ENCODE measurements around the gene ADI1. TPM values are rescaled to one million over a fixed set of nuclear protein-coding genes. Genes with fewer than 3 reads are reported as not detected.
A peak's percentile ranks its signal among the peaks of the same experiment; 100 is the strongest.

Gene ADI1, protein sequence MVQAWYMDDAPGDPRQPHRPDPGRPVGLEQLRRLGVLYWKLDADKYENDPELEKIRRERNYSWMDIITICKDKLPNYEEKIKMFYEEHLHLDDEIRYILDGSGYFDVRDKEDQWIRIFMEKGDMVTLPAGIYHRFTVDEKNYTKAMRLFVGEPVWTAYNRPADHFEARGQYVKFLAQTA
- 297 TPM for total RNA-seq

DNA sequence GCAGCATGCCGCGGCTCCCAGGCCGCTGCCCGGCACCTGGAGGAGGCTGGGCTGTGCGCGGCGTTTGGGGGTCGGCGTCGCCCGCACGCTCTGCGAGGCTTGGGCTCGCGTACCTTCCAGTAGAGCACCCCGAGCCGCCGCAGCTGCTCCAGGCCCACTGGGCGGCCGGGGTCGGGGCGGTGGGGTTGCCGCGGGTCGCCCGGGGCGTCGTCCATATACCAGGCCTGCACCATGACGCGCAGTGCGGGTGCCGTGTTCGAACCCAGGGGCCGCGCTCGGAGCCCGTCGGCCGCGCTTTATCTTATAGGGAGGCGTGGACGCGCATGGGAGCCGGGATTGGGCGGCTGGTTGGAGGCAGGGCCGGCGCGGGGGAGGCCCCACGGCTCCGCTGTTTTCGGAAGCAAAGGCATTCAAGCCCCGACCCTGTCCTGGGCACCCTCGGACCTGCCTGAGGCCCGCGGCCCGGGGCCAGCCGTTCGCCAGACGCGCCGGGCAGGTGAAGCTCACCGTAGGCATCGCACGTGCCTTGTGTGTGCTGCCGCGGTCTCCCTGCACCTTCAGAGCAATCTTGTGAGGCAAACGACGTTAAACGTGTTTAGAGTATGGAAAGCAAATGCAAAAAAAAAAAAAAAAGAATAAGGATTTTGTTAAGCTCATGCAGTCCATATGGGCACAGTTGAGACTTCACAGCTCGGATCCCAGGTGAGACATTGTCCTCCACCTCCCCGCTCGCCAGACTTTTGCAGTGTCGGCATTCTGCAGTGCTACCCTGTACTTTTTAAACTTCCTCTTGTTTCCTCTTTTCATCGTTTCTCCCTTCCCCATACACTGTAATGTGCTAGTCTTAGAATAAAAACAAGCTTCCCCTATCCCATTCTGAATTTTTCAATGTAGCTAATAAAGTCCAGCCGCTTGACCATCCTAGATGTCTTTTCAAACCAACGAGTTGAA lies at the start of gene ADI1:
ADI1 (minus strand) TSS at position 277 of the 951 bp plus-strand sequence; CDS start at position 233, 44 bp downstream.
- DNase-seq (ENCODE audit: low spot score) (peak; percentile 95), ATAC-seq (peak; percentile 82)

- ATAC-seq, result no peak
- DNase-seq (ENCODE audit: low spot score), result no peak
Observed at GRCh38 chr2:3566806-3567205, 47.5 kb upstream of the ADI1 start.

DNA sequence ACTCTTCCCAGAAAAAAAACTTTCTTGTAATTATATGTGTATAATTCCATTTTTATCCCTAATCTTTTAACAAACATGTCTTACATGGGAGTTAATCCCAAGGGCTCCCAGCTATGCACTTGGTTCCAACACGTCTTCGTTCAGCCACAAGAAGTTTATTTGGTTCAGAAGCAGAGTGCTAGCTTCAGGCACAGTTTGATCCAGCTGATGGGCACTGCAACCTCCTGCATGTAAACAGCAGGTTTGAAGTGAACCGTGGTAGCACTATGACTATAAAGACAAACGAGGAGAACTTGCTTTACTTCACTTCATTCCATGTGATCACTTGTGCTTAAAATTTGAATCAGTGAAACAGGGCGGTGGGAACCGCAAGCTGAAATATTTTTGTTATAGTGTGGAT lies 45.8 kb upstream of the ADI1 start:
- no peak for ATAC-seq
- no peak for DNase-seq (ENCODE audit: low spot score)

DNA sequence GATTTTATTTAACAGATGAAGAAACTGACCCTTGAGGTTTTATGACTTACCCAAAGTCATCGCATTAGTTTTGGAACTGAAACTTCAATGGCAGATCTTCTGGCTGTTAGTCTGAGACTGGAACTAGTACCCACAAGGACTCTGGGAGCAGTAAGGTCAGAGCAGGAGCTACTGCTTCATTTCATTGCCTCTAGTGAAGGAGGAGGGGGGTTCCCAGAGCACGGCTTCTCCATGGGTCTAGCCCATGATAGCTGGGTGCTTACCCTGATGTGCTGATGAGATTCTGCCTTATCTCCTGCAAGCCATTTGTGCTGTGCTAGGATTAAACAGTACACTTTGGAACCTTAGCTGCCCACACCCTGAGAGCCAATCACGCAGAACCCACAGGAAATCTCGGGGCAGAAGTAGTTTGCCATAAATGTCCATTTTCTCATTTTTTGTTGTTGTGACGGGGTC lies 44.2 kb upstream of the ADI1 start:
- no peak for ATAC-seq

DNA sequence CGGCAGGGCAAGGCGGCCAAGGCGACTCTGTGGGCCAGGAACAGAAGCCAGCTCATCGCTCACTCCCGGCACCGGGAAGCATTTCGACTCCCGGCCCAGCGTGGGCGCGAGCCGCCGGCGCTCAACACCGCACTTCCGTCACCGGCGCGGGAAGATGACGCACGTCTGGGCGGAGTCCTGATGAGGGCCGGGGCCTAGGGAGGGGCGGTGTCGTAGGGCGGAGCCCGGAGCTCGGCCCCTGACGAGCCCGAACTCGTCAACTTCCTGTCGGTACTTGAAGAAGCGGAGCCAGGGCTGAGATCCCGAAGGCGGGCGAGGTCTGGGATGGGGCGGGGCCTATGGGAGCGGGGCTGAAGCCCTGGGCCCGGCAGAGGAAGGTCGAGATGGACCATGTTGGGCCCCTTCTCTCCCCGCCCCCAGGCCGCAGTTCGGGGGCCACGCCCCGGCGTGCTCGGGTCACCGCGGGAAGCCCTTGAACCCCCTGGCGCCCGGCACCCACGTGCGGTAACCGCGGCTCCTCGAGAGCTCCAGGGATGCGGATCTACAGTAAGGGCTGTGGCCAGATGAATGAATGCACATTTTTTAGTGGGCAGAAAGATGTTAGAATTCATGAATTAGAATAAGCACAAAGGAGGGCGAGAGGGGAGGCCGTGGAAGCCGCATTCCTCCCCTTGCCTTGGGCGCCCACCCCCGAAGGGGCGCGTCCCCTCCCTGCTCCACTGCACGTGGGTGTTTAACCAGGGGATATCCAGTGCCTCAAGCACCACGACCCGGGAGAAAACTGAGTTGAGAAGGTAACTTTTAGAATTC lies 39.1 kb upstream of the ADI1 start, which contains the start of gene RNASEH1:
RNASEH1 (minus strand) TSS at position 129 of the 810 bp plus-strand sequence; CDS start at position 56, 73 bp downstream.
- DNase-seq (ENCODE audit: low spot score) (peak; percentile 99), ATAC-seq (peak; percentile 99)

More for the DNA sequence above, 44.2 kb upstream of the ADI1 start:
- DNase-seq (ENCODE audit: low spot score), result no peak

- DNase-seq (ENCODE audit: low spot score) (no peak), ATAC-seq (peak; percentile 23)
Observed at GRCh38 chr2:3557639-3558204, 38.4 kb upstream of the ADI1 start.

DNA sequence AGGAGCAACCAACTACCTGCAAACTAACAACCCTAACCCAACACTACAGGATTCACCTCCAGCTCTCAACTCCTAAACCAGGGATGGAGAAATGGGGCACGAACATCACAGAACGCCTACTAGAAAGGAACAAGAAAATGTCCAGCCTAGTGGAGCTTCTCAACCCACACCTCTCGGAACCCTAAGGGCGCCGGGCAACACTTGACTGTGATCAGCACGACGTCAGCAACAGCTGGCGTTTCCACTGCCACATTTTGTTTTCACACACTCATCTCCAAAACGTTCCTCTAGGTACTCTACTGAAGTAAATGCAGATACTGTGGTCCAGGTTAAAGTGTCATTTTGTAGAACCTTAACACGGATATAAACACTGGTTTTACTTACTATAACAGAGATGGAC lies 34.6 kb upstream of the ADI1 start:
- DNase-seq (ENCODE audit: low spot score) (no peak), ATAC-seq (no peak)

GRCh38 chr2:3547915-3548314 lies 28.6 kb upstream of the ADI1 start:
- DNase-seq (ENCODE audit: low spot score), result no peak
- no peak for ATAC-seq

DNA sequence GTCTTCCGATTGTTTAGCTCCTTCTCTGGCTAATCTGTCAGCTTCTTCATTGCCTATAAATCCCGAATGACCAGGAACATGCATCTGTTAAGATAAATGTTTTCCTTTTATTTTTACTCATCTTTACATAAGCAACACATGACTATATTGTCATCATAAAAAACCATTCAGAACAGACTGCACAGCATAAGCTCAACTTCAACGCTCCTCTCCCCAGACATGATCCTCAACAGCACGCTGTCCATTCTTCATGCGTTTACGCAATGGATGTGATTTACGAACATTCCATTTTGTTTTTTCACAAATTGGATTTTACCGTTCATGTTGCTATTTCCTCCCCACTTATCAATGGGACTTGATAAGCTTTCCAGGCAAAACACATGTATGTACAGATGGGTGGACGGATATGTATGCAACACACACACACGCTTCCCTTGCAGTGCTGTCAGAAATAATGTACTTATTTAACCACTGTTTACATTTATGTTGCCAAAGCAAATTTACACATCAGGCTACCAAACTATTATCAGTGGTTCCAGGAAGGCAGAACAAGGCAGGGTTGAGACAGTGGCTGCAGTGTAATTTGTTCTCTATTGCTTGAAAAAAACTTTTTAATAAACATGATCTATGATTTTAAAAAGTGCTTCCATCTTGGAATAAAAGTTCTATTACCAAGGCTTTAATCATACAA lies 26.6 kb upstream of the ADI1 start:
- no peak for DNase-seq (ENCODE audit: low spot score)
- ATAC-seq, result no peak

DNA sequence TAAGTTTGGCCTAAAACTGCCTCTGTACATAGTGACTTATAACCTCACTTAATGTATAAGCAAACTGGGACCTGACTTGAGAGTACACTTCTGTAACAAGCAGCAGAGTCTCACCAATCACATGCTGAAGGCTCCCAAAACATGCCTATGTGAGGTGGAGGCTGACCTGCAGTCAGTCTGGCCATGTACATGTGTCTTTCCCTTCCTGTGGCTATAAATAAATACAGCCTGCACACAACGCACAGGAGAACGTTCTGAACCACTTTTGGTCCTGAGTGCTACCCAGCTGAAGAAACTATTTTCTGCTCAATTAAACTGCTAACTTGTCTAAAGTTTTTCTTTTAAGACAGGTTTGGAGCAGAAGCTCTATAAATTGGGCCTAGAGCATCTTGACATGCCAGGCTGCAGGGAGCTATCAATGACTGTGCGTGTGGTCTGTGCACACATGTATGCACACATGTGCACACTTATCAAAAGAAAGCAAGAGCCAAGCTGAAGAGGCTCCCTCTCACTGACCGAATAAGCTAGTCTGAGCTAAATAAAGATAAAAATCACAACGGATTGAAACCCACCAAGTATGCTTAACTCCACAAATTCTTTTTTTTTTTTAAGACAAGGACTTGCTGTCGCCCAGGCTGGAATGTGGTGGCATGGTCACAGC lies 23.8 kb upstream of the ADI1 start:
- ATAC-seq (no peak), DNase-seq (ENCODE audit: low spot score) (no peak)

DNA sequence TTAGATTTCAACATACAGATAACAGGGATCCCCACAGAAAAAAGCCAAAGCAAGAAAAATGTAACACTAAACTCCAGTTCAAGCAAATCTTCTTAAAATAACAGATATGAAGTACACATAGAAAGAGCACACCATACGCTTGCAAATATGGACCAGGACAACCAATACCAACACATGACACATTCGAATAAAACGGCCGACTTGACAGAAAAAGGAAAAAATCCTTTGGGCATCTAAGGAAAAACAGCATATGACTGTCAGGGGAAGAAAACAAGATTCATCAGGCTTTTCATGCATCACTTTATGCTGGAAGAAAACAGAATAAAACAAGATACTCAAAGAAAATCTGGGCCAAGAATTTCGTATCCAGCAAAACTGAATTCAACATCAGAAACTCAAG lies 22.8 kb upstream of the ADI1 start:
- DNase-seq (ENCODE audit: low spot score), result no peak
- ATAC-seq, result no peak

DNA sequence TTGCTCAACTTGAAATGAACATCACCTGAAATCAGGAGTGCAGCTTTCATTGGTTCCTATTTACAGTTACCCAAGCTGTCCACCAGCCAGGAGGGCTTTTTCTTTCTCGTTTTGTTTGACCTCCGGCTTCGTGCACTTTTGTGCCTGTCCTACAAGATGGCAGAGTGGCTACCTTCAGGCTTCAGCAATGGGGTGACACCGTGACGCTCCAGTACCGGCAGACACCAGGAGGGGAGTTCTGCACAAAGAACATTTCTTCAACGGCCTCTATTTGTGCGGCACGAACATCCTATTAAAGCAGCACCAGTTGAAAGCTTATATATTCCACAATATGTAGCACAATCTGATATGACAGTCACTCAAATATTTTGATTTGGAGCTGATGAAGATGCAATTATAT lies 20.5 kb upstream of the ADI1 start:
- no peak for DNase-seq (ENCODE audit: low spot score)
- ATAC-seq, result no peak

- ATAC-seq, result peak; percentile 75
- peak; percentile 80 for DNase-seq (ENCODE audit: low spot score)
Observed at GRCh38 chr2:3536682-3537632, 17.6 kb upstream of the ADI1 start.

GRCh38 chr2:3535794-3536681 lies 16.7 kb upstream of the ADI1 start:
- DNase-seq (ENCODE audit: low spot score), result peak; percentile 68

GRCh38 chr2:3535467-3535793 lies 16.1 kb upstream of the ADI1 start:
- DNase-seq (ENCODE audit: low spot score) (no peak), ATAC-seq (no peak)

More at GRCh38 chr2:3535794-3536681, 16.7 kb upstream of the ADI1 start:
- peak; percentile 70 for ATAC-seq

DNA sequence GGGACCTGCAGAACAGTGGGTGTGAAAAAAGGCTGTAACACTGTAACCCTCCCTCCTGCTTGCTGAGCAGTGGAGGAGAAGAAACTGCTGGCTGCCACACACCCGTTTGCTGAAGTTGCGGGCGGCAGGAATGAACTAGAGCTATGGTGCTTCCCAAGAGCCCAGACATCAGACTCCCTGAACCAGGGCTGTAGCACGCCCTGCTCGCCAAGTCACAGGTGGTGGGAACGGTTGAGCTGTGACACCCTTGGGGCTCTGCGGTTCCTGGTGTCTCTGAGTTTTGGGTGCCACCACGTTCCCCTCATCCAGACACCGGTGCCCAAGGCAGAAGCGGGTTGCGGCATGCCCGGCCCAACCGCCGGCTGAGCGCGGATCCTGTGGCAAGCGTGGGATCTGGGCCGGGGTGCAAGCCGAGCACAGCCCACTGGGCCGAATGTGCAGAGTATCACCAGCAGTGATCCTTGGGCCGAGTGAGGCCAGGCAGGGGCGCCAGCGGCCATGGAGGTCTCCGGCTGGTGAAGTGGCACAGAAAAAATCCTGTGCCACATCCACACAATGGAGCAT lies 15.0 kb upstream of the ADI1 start:
- ATAC-seq (no peak), DNase-seq (ENCODE audit: low spot score) (no peak)

DNA sequence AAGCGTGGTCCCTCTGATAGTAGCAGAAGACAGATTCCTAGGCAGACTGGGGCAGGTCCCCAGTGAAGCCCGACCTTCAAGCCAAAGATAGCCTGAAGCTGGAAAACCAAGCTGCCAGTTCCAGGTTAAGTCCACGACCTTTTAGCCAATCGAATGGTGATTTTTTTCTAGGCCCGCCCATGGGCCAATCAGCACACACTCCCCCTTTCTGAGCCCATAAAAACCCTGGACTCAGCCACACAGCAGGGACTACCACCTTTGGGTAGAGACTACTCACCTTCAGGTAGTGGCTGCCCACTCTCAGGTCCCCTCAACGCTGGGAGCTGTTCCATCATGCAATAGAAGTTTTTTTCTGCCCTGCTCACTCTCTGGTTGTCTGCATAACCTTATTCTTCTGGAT lies 14.5 kb upstream of the ADI1 start:
- ATAC-seq (no peak), DNase-seq (ENCODE audit: low spot score) (no peak)

Data from left lobe of liver (tissue), 2 donors.